ENCODE data around the gene RER1.

The RER1 gene

DNA sequence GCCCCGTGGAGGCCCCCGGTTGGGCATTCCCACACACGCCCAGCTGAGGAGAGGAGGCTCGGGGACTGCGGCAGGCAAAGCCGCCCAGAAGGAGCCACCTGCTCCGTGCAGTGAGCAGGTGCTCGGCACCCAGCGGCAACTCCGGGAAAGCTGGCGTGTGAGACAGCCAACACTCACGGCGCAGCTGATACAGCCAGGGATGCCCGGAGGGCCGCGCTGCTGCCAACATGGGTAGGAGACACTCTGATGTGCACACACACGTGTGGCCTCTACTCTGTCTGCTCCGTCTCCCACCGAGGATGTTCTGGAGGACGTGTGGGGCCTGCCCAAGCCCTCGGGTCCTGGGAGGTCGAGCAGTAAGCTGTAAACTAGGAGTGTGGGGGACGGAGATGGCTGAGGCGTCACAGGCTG lies 13.2 kb upstream of the RER1 start:
- no peaks in the 10 kb centered on the region for H3K9me3 Mint-ChIP-seq
- H3K27ac Mint-ChIP-seq, result no peak overlapping the region
- H3K4me1 Mint-ChIP-seq, result peaks cover 4% of the 10 kb centered on the region
- H3K36me3 Mint-ChIP-seq, result no peaks in the 10 kb centered on the region
- H3K27me3 Mint-ChIP-seq, result no peaks in the 10 kb centered on the region
- H3K4me3 Mint-ChIP-seq, result no peak overlapping the region
- DNase-seq, result no peak
- CTCF ChIA-PET, result interaction anchor here (1.0 to 9.8 kb wide), 2 partner anchors 10 to 181 kb away, joined by 3 to 217 read pairs; partner anchors contain the start of gene FAAP20

DNA sequence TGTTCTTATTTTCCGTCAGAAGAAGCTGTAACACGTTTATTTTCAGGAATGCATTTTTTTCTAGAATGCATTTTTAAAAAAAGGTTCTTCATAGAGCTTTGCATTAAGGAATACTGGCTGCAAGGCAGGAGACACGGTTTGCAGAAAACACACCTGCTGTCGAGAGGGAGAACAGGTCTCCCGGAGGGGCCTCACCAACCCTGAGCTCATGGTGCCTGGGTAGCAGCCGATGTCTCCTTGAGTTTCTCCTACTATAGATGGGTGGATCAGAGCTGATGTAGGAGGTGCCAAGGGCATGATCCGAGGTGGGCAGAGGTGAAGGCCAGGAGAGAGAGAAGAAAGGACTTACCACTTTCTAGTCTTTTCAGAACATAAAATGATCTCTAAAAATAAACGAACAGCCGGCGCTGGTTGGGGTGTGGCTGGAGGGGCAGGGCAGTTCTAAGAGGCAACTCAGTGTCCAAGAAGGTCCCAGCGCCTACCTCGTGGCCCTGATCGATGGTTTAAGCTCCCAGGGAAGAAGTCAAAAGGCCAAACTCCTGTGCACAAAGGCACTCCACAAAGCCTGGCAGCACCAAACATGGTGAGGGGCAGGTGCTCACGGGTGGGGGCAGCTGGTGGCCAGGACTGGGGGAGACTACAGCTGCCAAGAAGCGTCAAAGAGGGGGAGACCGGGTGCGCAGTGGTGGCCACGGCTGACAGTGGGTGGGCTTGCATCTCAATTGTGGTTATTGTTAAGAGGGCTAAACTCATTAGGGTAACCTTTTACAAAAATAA lies 12.5 kb upstream of the RER1 start:
- Mint-ChIP-seq H3K36me3 (no peaks in the 10 kb centered on the region), H3K4me3 (no peak overlapping the region), H3K27me3 (no peaks in the 10 kb centered on the region), H3K27ac (no peak overlapping the region), H3K9me3 (no peaks in the 10 kb centered on the region), H3K4me1 (peaks cover 6% of the 10 kb centered on the region)
- CTCF ChIA-PET, result interaction anchor here (1.0 to 9.8 kb wide), 4 partner anchors 10 to 182 kb away, joined by 3 to 217 read pairs (median 11); partner anchors contain the start of genes FAAP20, MORN1 and RER1
- DNase-seq, result no peak

DNA sequence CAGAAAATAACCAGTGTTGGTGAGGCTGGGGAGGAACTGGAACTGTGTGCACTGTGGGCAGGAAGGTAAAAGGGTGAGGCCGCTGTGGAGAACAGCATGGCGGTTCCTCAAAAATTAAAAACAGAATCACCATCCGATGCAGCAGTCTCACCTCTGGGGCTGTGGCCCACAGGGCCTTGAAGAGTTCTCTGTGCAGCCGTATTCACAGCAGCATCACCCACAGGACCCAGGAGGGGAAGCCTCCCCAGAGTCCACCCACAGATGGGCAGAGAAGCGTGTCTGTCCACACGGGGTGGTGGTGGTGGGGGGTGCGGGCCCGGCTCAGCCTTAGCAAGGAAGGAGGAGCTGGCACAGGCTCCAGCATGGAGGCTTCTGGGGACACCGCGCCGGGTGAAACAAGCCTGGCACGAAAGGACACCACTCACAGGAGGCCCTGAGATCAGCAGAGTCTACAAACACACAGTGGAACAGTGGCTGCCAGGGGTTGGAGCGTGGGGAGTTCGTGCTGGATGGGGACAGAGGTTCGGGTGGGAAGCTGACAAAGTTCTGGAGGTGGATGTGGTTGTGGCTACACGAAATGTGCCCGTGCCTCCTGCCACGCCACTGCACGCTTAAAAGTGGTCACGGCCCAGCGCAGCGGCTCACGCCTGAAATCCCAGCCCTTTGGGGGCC lies 11.8 kb upstream of the RER1 start:
- peaks cover 6% of the 10 kb centered on the region for H3K4me1 Mint-ChIP-seq
- H3K36me3 Mint-ChIP-seq, result no peaks in the 10 kb centered on the region
- no peaks in the 10 kb centered on the region for H3K9me3 Mint-ChIP-seq
- no peak overlapping the region for H3K27ac Mint-ChIP-seq
- H3K4me3 Mint-ChIP-seq, result no peak overlapping the region
- H3K27me3 Mint-ChIP-seq, result no peaks in the 10 kb centered on the region
- CTCF ChIA-PET, result interaction anchor here (1.2 to 9.8 kb wide), 3 partner anchors 11 to 183 kb away, joined by 3 to 217 read pairs (median 19); partner anchors contain the start of genes FAAP20, MORN1 and RER1
- no peak for DNase-seq

DNA sequence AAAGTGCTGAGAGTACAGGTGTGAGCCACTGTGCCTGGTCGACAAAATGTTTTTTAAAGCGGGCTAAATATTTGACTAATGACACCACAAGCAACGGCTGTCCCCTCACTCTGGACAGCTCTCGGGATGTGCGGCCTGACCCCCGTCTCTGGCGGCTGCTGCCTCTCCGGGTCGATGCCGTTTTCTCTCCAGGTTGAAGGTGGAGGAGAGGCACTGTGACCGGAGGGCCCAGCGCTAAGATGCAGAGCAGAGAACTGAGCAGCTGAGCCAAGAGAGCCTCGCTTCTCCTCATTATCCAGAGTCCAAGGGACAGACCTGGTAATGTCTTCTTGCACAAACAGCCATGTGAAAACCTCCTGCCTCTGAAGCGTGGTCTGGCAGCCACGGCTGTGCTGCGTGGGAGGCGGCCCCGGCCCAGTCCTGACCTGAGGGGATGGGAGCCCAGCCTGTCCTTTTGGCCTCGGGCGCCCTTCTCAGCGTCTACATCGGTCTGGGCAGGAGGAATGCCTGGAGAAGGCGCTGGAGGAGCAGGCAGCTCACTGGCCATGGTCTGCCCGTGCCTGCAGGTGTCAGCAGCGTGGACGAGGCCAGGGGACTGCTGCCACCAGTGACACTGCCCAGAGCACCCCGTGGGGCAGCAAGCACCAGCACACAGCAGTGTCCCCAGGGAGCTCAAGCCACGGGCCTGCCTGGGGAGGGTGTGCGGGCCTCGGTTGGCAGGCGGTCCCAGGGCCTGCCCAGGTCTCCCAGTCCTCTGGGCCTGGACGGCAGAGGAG lies 10.6 kb upstream of the RER1 start:
- Mint-ChIP-seq H3K4me1 (peaks cover 6% of the 10 kb centered on the region), H3K9me3 (no peaks in the 10 kb centered on the region)
- DNase-seq, result no peak

DNA sequence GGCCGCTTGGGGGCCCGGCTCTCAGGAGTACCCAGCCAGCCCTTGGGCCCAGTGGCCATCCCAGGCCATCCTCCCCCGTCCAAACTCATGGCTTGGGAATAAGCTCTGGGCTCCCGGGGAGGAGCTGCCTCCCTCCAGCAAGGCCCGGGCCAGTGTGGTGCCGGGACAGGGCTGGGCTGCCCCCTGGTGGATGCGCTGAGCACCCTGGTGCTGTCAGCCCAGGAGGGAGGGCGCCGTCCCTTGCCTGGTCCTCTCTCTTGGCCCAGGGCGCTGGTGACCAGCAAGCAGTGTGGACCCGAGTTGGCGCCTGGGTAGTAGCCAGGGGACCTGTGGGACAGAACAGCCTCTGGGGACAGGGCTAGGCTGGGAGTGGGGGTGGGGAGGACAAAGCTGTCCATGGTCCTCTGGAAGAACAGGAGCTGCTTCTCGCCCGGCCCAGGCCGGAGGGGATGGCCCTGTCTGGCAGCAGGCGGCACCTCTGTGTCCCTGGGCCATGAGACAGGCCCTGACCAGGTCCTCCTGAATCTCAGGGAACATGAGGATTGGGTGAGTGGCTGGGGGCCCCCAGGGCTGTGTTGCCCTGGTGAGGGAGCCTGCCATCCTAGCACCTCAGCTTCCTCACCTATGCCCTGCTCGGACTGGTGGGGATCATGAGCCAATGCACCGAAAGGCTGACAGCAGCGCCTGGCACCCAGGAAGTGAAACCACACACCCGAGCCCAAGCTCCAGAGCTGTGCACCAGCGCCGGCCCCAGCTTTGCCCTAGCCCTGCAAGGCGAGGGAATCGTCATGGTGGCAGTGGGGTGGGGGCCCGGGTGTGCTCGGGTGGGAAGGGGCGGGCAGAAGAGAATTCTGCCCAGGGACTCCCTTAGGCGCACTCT lies 9.7 kb upstream of the RER1 start:
- no peaks in the 10 kb centered on the region for H3K27me3 Mint-ChIP-seq
- no peaks in the 10 kb centered on the region for H3K36me3 Mint-ChIP-seq
- H3K9me3 Mint-ChIP-seq, result no peaks in the 10 kb centered on the region
- peak; percentile 87 for DNase-seq
- no peak overlapping the region for H3K4me3 Mint-ChIP-seq
- CTCF ChIA-PET, result interaction anchor here (0.6 to 9.8 kb wide), 28 partner anchors 9 to 529 kb away, joined by 3 to 217 read pairs (median 4); partner anchors contain the start of genes FAAP20, MORN1, PEX10 and RER1
- H3K4me1 Mint-ChIP-seq, result peaks cover 6% of the 10 kb centered on the region
- no peak overlapping the region for H3K27ac Mint-ChIP-seq

More for the DNA sequence above, 10.6 kb upstream of the RER1 start:
- no peaks in the 10 kb centered on the region for H3K27me3 Mint-ChIP-seq
- no peak overlapping the region for H3K27ac Mint-ChIP-seq
- no peaks in the 10 kb centered on the region for H3K36me3 Mint-ChIP-seq
- H3K4me3 Mint-ChIP-seq, result no peak overlapping the region
- CTCF ChIA-PET, result interaction anchor here (0.6 to 9.8 kb wide), 21 partner anchors 10 to 528 kb away, joined by 3 to 217 read pairs (median 4); partner anchors contain the start of genes FAAP20, MORN1, PEX10 and RER1

DNA sequence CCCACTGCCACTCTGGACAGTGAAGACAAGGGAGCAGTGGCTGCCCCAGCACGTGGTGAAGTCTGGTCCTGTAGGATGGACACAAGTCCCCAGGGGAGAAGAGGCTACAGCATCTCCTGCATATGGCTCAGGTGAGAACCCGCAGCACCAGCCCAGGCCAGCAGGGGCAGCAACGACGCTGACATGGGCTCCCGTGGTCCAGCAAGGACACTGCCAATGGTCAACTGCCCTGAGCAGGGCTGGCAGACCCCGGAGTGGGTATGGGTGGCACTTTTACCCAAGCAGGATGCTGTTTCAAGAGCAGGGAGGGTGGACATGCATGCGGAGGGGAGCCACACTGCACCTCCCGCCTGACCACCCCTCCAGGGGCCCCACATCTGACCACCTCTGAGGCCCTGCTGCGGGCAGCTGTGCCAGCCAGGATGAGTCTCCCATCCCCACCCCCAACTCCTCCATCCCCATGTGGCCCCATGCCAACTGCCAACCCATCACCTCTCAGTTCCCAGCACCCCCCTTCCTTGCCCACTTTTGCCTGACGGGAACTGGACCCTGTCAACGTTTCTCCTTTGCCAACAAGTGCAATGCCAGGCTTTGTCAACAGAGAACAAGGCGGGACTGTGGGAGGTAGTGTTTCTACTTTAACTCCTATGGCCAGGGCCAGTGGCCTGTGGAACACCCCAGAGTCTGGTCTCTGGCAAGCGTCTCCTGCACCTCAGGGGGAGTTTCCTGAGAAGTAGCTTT lies 8.8 kb upstream of the RER1 start:
- CTCF ChIA-PET, result interaction anchor here (0.7 to 9.8 kb wide), 17 partner anchors 8 to 418 kb away, joined by 3 to 217 read pairs (median 5); partner anchors contain the start of genes FAAP20, MORN1 and RER1

DNA sequence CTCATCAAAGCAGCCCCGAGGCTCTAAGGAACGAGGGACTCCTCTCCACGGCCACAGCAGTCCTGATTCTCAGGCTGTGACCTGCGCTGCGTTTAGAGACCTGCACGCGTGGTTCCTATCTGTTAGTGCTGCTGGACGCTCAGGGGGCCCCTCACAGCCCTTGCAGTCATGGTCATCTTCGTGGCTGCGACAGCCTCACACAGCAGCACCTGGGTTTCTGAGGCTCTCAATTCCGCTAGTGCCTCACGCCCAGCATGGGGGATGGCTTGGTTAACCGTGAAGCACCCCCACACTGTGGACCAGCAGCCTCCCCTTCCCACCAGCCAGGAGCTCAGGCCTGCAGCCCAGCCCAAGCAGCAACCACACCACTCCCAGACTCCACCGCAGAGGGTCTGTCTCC lies 8.1 kb upstream of the RER1 start:
- Mint-ChIP-seq H3K27me3 (no peaks in the 10 kb centered on the region), H3K4me1 (peaks cover 6% of the 10 kb centered on the region), H3K36me3 (no peaks in the 10 kb centered on the region), H3K27ac (no peak overlapping the region), H3K9me3 (no peaks in the 10 kb centered on the region), H3K4me3 (no peak overlapping the region)
- CTCF ChIA-PET, result interaction anchor here (3.0 to 9.8 kb wide), 2 partner anchors 186 to 193 kb away, joined by 19 to 217 read pairs; partner anchors contain the start of gene FAAP20
- no peak for DNase-seq

More for the DNA sequence above, 8.8 kb upstream of the RER1 start:
- Mint-ChIP-seq H3K27me3 (no peaks in the 10 kb centered on the region), H3K4me3 (no peak overlapping the region), H3K9me3 (no peaks in the 10 kb centered on the region), H3K4me1 (peaks cover 6% of the 10 kb centered on the region), H3K27ac (peak overlapping the region; percentile 49), H3K36me3 (no peaks in the 10 kb centered on the region)
- peak; percentile 51 for DNase-seq

DNA sequence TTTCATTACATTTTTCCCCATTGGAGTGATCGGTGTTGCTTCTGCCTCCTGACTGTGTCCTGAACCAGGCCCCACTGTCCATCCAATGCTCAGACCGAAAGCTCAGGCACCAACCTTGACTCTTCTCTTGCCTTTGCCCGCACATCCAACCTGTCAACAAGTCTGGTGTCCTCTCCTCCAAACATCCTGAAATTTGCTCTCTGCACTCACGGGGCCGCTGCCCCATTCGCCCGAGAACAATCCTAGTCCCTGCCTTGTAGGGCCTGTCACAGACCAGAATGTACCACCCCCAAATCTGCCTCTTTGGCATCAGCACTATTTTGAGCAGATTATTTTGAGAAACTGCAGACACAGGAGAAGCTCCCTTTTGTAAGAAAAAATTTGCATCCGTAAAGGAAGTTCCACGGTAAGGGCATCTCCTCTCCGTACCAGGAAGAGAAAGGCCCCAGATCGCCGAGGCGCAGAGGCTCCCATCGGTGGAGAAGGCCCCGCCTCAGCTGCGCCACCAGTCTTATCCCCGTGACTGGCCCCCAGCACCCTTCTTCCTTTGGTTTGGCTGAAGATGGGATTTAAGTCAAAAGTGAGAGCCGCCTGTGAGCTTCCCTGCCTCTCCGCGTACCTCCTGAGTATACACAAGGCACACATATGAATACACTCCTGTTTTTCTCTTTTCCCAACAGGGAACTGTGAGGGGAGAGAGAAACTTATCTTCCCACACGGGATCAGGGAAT lies 7.3 kb upstream of the RER1 start:
- no peaks in the 10 kb centered on the region for H3K27me3 Mint-ChIP-seq
- peaks cover 6% of the 10 kb centered on the region for H3K4me1 Mint-ChIP-seq
- H3K36me3 Mint-ChIP-seq, result no peaks in the 10 kb centered on the region
- no peak for DNase-seq
- H3K9me3 Mint-ChIP-seq, result no peaks in the 10 kb centered on the region
- H3K27ac Mint-ChIP-seq, result no peak overlapping the region
- CTCF ChIA-PET, result interaction anchor here (9.8 kb wide), 1 partner anchor 187 kb away, joined by 217 read pairs; the partner anchor contains the start of gene FAAP20
- no peak overlapping the region for H3K4me3 Mint-ChIP-seq

DNA sequence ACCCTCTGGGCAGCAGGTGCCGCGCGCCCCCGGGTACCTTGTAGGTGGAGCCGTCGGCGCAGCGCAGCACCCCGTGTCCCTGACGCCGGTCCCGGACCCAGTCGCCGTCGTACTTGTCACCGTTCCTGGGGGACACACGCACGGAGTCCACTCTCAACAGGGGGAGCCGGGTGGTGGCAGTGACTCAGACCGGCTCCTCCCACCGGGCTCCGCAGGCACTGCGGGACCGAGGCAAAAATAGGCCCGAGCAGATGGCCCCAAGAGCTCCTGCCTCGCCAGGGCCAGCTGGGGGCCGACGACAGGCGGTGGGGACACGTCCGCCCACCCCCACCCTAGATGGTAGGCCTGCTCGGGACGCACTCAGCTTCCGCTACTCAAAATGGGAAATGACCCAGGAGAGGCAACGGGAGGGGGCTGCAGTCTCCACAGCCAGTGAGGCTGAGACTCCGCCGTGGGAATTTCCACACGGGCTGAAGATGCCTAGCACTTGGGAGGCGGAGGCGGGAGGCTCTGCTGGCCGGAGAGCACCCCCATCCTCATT lies 6.6 kb upstream of the RER1 start:
- Mint-ChIP-seq H3K4me3 (no peak overlapping the region), H3K4me1 (peaks cover 12% of the 10 kb centered on the region), H3K9me3 (no peaks in the 10 kb centered on the region), H3K36me3 (no peaks in the 10 kb centered on the region), H3K27me3 (no peaks in the 10 kb centered on the region), H3K27ac (no peak overlapping the region)
- no peak for DNase-seq
- CTCF ChIA-PET, result interaction anchor here (9.8 kb wide), 1 partner anchor 188 kb away, joined by 217 read pairs; the partner anchor contains the start of gene FAAP20

DNA sequence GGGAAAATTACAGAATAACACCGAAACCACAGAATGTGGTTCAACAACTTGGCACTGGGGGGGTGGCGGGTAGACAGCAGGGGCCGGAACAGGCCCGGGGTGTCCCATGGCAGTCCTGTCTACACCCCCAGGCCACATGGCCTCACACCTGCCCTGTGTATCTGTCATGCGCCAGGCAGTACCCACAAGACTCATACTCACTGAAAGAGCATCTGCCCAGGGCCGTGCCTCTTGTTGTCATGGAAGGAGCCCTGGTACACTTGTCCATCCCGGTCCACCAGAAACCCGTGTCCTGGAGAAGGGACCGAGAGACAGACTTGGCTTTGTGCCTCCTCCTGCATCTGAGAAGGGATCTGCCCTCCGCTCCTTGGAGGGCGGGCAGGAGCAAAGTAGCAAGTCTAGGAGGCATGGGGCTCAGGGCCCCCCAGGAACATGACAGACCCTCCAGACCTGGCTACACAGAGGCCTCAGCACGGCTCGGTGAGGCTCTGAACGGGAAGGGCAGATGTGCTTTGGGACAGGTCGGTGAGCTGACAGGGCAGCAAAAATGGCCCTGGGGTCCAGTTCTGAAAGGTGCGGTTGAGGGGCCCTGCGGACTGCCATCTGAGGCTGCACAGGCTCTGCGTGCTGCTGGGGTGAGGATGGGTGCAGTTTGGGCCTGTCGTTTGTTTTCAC lies 5.9 kb upstream of the RER1 start:
- DNase-seq, result no peak
- CTCF ChIA-PET, result interaction anchor here (2.0 to 9.8 kb wide), 2 partner anchors 188 to 191 kb away, joined by 8 to 217 read pairs; partner anchors contain the start of gene FAAP20
- no peak overlapping the region for H3K27ac Mint-ChIP-seq
- H3K9me3 Mint-ChIP-seq, result no peaks in the 10 kb centered on the region
- H3K27me3 Mint-ChIP-seq, result no peaks in the 10 kb centered on the region
- H3K4me3 Mint-ChIP-seq, result no peak overlapping the region
- H3K36me3 Mint-ChIP-seq, result no peaks in the 10 kb centered on the region
- peaks cover 19% of the 10 kb centered on the region for H3K4me1 Mint-ChIP-seq

Measured in activated naive CD4-positive, alpha-beta T cell treated with anti-CD3 and anti-CD28 coated beads, Interleukin-2, amount 10 ng/mL, durations not matched to agents 7 days and 5 days (primary cell).